Femur (tissue), 1 donor: ENCODE measurements around the gene TMEM132D.
A peak's percentile ranks its signal among the peaks of the same experiment; 100 is the strongest.

ENCODE experiments used
- DNase-seq: peaks from one replicate; pipeline ENCODE4 v3.0.0-alpha.2; 2017

TMEM132D gene

GRCh38 chr12:129145381-129145780 is 758.4 kb downstream of the TMEM132D start:
- peak; percentile 26 for DNase-seq

GRCh38 chr12:129138776-129139175 is 765.0 kb downstream of the TMEM132D start:
- DNase-seq = no peak

- DNase-seq = no peak
Observed at GRCh38 chr12:129136694-129137325, 767.0 kb downstream of the TMEM132D start.

GRCh38 chr12:129127771-129128170 is 776.1 kb downstream of the TMEM132D start:
- DNase-seq = no peak

GRCh38 chr12:129127211-129127610 is 776.6 kb downstream of the TMEM132D start:
- no peak for DNase-seq

GRCh38 chr12:129119537-129119936 is 784.3 kb downstream of the TMEM132D start:
- DNase-seq = peak; percentile 24

GRCh38 chr12:129115558-129115957 is 788.3 kb downstream of the TMEM132D start:
- no peak for DNase-seq

- no peak for DNase-seq
Observed at GRCh38 chr12:129110575-129110974, 793.2 kb downstream of the TMEM132D start.

GRCh38 chr12:129109174-129110001 is 794.4 kb downstream of the TMEM132D start:
- DNase-seq = no peak

- no peak for DNase-seq
Observed at GRCh38 chr12:129106772-129107171, 797.1 kb downstream of the TMEM132D start.

- peak; percentile 52 for DNase-seq
Observed at GRCh38 chr12:129103231-129103630, 800.6 kb downstream of the TMEM132D start.

- no peak for DNase-seq
Observed at GRCh38 chr12:129102233-129102632, 801.6 kb downstream of the TMEM132D start.

- no peak for DNase-seq
Observed at GRCh38 chr12:129101816-129102215, 802.0 kb downstream of the TMEM132D start.

GRCh38 chr12:129101404-129101803 is 802.4 kb downstream of the TMEM132D start:
- DNase-seq = no peak

- DNase-seq = no peak
Observed at GRCh38 chr12:129097451-129097850, 806.4 kb downstream of the TMEM132D start.

- no peak for DNase-seq
Observed at GRCh38 chr12:129096968-129097367, 806.9 kb downstream of the TMEM132D start.

GRCh38 chr12:129096184-129096583 is 807.6 kb downstream of the TMEM132D start:
- DNase-seq = no peak

- DNase-seq = no peak
Observed at GRCh38 chr12:129089576-129089975, 814.2 kb downstream of the TMEM132D start.

- DNase-seq = no peak
Observed at GRCh38 chr12:129084875-129085826, 818.7 kb downstream of the TMEM132D start.

- no peak for DNase-seq
Observed at GRCh38 chr12:129083121-129083840, 820.5 kb downstream of the TMEM132D start.

GRCh38 chr12:129082441-129082840 is 821.4 kb downstream of the TMEM132D start:
- DNase-seq = no peak

- DNase-seq = no peak
Observed at GRCh38 chr12:129081755-129082250, 822.0 kb downstream of the TMEM132D start.
